GM21723 (cell line): ENCODE results near the gene CACNA1B.
"Not testable (repeated sequence)": the region's sequence is repeated elsewhere in the genome, so short reads cannot be mapped to it uniquely, and the experiment has no call there.

Experiments
- ATAC-seq: cut with Tn5 transposase; IDR thresholded peaks from one replicate; pipeline ENCODE4 v1.9.1; 2021; ENCODE audit warnings: mild to moderate bottlenecking, moderate library complexity; ENCODE audit not compliant: unreplicated experiment

Gene CACNA1B

GRCh38 chr9:137865581-137866145, 11.9 kb upstream of the CACNA1B start:
- no peak for ATAC-seq

- ATAC-seq: no peak
These were observed 11.1 kb upstream of the CACNA1B start for GRCh38 chr9:137866226-137867141.

GRCh38 chr9:137870432-137870831, 7.2 kb upstream of the CACNA1B start:
- ATAC-seq: no peak

DNA sequence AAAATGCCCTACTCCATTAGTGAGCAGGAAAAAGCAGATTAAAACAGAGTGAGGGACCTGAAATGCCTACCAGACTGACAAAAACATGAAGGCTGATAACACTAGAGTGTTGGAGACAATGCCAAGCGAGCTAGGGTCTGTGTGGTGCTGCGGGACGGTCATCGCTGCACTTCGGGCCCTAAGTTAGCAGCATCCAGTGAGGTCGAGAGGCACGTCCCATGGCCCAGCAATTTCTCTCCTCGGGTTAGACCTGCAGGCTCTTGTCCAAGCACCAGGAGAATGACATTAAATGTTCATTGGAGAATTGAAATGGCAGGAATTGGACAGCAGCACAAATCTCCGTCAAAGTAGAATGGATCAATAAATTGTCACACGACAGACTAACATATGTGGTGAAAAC, 5.3 kb upstream of the CACNA1B start:
- no peak for ATAC-seq

GRCh38 chr9:137873408-137873807, 4.2 kb upstream of the CACNA1B start:
- ATAC-seq: no peak

GRCh38 chr9:137873858-137874362, 3.7 kb upstream of the CACNA1B start:
- ATAC-seq: no peak

- no peak for ATAC-seq
These were observed 2.2 kb upstream of the CACNA1B start for GRCh38 chr9:137875354-137875753.

- no peak for ATAC-seq
These were observed 1.7 kb upstream of the CACNA1B start for GRCh38 chr9:137875846-137876245.

DNA sequence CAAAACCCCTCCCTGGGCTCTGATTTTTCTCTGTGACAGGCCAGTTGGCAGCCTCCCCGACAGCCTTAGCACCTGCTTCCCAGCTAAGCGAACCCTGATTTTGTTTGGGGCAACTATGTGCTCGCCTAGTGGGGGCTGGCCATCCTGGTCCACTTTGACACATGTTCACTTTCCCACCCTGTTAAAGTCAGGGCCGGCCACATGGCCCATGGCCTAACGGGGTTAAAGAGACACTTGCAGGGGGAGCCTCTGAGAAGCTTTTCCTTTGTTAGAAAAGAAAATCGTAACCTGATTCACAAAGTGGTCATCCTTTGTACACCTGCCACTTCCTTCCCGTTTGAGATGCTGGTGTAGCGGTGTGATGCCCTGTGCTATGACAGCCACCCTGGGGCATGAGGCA, 1.3 kb upstream of the CACNA1B start:
- ATAC-seq: no peak

DNA sequence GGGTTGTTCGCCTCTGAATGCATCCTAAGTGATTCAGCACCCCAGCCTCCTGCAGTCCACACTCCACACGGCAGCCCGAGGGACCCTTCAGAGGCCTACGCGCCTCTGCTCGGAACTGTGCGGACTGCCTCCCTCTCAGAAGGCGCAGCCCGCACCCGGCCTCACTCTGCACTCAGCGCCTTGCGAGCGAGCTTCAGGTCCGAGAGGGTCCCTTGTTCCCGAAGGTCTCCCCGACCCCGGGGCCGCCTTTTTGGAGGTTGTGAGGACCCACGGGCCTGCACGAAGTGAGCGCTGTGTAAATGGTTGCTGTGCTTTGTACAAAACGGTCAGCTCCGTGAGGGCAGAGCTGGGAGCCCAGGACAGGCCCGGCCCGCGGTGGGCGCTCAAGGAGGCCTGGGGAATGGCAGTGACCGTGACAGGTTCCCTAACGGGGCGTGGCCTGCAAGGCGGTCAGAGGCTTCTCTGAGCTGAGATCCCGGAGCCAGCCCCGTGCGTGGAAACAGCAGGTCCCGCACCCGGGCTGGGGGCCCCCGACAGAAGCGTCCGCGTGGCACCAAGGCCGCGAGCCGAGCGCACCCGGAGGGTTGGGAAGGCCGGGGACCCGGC, 698 bp upstream of the CACNA1B start:
- no peak for ATAC-seq

DNA sequence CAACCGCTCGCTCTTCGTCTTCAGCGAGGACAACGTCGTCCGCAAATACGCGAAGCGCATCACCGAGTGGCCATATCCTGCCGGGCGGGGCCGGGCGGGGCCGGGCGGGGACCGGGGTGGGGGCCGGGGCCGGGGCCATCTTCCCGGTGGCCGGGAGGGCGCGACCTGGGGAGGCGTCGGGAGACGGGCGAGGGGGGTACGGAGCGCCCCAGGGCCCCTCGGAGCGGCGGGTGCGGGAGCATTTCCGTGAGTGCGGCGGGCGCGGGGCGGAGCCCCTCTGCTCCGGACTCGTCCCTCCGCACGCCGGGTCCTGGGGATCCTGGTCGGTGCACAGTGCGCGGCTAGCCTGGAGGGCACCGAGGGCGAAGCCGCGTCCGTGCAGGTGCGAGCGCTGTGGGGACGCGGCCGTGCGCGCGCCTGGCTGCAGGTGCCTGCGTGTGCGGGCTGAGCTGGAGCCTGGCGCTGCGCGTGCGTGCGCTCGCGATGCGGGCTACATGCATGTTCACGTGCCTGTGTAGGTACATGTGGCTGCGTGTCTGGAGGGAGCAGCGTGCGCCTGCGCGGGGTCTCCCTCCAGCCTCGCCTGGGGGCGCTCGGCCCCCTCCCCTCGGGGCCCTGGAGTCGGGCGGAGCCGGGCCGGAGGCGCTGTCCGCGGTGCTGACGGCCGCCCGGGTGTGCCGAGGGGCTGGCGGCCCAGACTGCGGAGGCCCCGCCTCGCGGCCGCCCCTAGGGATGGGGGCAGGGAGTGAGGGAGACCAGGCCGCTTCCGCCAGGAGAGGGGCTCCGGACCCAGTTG, 762 bp downstream of the CACNA1B start:
- no peak for ATAC-seq

DNA sequence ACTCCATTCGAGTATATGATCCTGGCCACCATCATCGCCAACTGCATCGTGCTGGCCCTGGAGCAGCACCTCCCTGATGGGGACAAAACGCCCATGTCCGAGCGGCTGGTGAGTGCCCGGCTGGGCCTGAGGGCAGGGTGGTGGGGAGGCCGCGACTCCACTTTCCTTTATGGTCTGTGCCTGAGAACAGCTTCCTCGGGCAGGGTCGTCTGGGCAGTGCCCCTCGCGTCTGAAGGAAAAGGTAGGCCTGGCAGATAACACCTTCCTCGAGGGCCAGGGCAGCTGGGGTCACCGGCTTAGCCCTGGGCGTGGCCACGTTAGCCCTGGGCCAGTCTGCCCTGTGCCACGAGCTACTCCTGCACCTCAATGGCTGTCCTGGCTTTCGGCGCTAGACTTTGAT, 1.5 kb downstream of the CACNA1B start:
- no peak for ATAC-seq

GRCh38 chr9:137879566-137880150, 2.1 kb downstream of the CACNA1B start:
- no peak for ATAC-seq

GRCh38 chr9:137880160-137880975, 2.8 kb downstream of the CACNA1B start:
- ATAC-seq: no peak

DNA sequence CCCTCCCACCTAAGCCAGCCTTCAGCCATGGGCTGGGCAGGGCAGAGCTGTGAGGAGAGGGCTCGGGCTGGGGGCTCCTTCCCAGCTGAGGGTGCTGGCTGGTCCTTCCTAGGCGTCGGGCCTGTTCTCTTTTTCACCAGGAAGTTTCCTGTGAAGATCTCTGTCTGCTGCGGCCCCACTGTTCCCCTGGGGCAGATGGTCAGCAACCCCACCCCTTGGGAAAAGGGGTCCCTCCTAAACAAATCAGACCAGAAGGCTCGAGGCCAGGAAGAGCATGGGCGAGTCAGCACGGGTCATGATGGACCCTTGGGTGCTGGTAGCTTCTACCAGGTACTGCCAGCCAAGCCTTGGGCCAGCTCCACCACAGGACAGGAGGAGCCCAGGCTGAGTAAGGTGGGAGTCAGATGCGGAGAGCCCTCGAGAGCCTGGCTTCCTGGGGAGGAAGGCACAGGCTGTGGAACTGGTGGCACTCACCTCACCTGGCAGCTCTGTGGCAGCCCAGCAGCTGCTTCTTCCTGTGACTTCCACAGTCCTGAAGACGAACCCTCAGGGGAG, 3.5 kb downstream of the CACNA1B start:
- no peak for ATAC-seq

DNA sequence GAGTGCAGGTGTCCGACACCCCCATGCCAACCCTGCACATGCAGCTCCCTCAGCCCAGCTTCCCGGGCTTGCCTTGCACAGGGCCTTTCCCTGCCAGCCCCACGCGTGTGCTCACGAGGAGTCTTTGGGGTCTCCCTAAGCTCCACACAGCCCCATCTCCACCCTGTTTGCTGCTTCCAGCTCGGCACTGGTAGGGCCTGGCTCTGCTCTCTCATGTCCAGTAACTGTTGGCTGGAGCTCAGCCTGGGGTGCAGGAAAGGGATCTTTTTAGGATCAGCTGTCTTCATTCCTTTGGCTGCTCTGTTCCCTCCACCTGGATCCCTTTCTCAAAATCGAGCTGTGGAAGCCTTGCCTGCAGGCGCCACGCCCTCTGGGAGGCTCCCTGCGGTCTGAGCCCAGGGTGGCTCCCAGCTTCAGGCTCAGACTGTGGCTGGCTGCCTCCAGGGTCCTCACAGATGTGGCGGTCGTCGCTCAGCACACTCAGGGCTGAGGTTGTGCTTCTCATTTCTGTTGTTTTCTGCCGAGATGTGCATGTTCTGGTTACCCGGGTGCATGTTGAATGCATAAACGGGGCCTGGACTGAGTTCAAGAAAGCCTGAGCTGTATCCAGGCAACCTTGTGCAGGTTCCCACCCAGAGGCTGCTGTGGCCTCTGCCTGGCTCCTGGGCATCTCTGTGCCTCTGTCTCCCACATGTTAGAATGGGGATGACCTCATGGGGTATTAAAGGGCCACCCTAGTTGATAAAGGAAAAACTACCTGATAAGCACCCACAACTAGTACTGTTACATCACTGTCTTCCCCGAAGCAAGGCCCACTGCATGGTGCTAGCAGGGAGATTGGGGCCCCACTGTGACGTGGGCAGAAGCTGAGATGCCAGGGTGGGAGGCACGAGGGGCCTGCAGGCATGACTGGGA, 4.3 kb downstream of the CACNA1B start:
- no peak for ATAC-seq

DNA sequence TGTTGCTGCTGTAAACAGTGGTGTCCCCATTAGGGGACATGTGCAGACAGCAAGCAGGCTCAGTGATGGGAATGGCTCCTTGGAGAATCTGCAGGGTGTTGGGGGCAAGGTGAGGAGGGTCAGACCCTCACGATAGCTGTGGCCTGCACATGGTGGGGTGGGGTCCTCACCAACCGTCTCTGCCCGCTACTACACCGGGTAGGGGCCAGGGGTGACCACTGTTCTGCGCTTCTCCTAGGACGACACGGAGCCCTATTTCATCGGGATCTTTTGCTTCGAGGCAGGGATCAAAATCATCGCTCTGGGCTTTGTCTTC, 4.9 kb downstream of the CACNA1B start:
- no peak for ATAC-seq

- not testable (repeated sequence) for ATAC-seq
These were observed 6.4 kb downstream of the CACNA1B start for GRCh38 chr9:137883977-137884376.

DNA sequence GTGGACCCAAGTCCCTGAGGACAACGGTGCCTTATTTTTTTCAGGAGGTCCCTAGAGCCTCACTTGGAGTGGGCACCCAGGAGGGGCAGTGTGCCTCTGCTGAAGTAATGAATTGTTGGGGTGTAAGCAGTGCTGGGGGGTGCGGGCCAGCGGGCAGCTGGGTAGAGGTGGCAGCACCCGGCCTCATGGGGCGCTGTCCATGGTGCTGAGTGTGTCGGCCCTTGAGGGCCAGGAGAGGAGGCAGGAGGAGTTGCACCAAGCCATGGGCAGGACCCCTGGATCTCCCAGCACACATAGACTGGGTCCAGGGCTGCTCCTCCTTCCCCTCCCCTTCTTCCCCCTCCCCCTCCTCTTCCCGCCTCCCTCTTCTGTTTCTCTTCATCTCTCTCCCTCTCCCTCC, 7.0 kb downstream of the CACNA1B start:
- not testable (repeated sequence) for ATAC-seq
